Esophagus muscularis mucosa (tissue), 4 donors: ENCODE results near the gene OR6M1. TPM values are rescaled to one million over a fixed set of nuclear protein-coding genes. Genes with fewer than 3 reads are reported as not detected.

Source experiments
- DNase-seq: peaks from one replicate; pipeline ENCODE4 v3.0.0-alpha.2; 2017; ENCODE audit errors: extremely low spot score
- H3K27ac ChIP-seq, 4 donors: fragments of 200-600 bp; sonication (generic); replicated peaks in 1 of 4; 1 replicate in 3 of 4; 2 replicates in 1 of 4; pipeline ENCODE4 v1.5.1; 2016 to 2019; ENCODE audit warnings: mild to moderate bottlenecking in 1 of 4
- H3K27me3 ChIP-seq, 4 donors: fragments of 200-600 bp; sonication (generic); one replicate each; pipeline versions ENCODE4 v1.5.1 to v1.6.0; 2016 to 2019
- H3K36me3 ChIP-seq, 4 donors: fragments of 200-600 bp; sonication (generic); one replicate each; pipeline ENCODE4 v1.5.1; 2016 to 2019
- H3K4me1 ChIP-seq, 4 donors: fragments of 200-600 bp; sonication (generic); one replicate each; pipeline ENCODE4 v1.5.1; 2016 to 2019
- H3K4me3 ChIP-seq, 4 donors: fragments of 200-600 bp; sonication (generic); 1 replicate in 2 of 4; 2 replicates in 2 of 4; pipeline ENCODE4 v1.5.1; 2016 to 2019; ENCODE audit warnings: mild to moderate bottlenecking in 4 of 4, moderate library complexity in 1 of 4
- H3K9me3 ChIP-seq, 4 donors: fragments of 200-600 bp; sonication (generic); 1 replicate in 3 of 4; 2 replicates in 1 of 4; pipeline ENCODE4 v1.5.1; 2016 to 2019
- CTCF ChIP-seq, 3 experiments: fragments of 200-600 bp in 2 of 3; fragments of 450-650 bp in 1 of 3; sonication (generic) in 2 of 3; IDR thresholded peaks; one replicate each; pipeline ENCODE4 v1.5.1; 2017 to 2019; ENCODE audit warnings: antibody characterized with exemption in 3 of 3, mild to moderate bottlenecking in 2 of 3, moderate library complexity in 1 of 3
- EP300 ChIP-seq: sonication (generic); formaldehyde crosslinking; IDR thresholded peaks from one replicate; pipeline ENCODE4 v1.6.1; 2017; ENCODE audit warnings: antibody characterized with exemption
- POLR2A ChIP-seq: fragments of 450-650 bp; IDR thresholded peaks from one replicate; pipeline ENCODE4 v1.6.1; 2017; ENCODE audit warnings: antibody characterized with exemption, moderate library complexity, mild to moderate bottlenecking, low read depth
- POLR2AphosphoS5 ChIP-seq, 2 donors: sonication (generic); formaldehyde crosslinking; IDR thresholded peaks; one replicate each; pipeline ENCODE4 v1.6.1; 2017; ENCODE audit warnings: antibody characterized with exemption in 2 of 2
- WGBS: methylation state at CpG from one replicate; pipeline ENCODE4 v1.1.5; 2018; 5-methylcytosine and 5-hydroxymethylcytosine counted together
- intact Hi-C: fragments of 100-400 bp; cut with DNase I; formaldehyde crosslinking; loops from one replicate; pipeline ENCODE4 v1.15.1; 2023
- total RNA-seq, 4 donors: library from RNA; depleted of rRNA; stranded (reverse); fragments of >200 nt; gene quantifications; one replicate each; pipeline versions ENCODE4 v1.1.0 to v1.2.1, GENCODE V29; 2016

OR6M1 gene
- total RNA-seq, 4 donors from 2014 or later, result not detected

- 81% methylated on average over 1 of the region's 1 CpG for WGBS
- no peak for TF ChIP-seq CTCF (IDR thresholded peaks at IDR 0.05)
- no peak for TF ChIP-seq EP300
- TF ChIP-seq POLR2A, result no peak
- TF ChIP-seq POLR2AphosphoS5 (IDR thresholded peaks at IDR 0.05), result no peak
- Histone ChIP-seq H3K27me3 (no peaks in the 10 kb centered on the region), H3K27ac (no peak overlapping the region), H3K9me3 (no peaks in the 10 kb centered on the region), H3K4me3 (no peak overlapping the region), H3K4me1 (no peaks in the 10 kb centered on the region), H3K36me3 (no peaks in the 10 kb centered on the region)
- intact Hi-C loops, result no loop called here
- no peak for DNase-seq
These were observed 30.9 kb downstream of the OR6M1 start for GRCh38 chr11:123775289-123775688.

- H3K9me3 ChIP-seq, result no peaks in the 10 kb centered on the region
- no peak overlapping the region for H3K4me3 ChIP-seq
- 91% methylated on average over 1 of the region's 1 CpG for WGBS
- DNase-seq, result no peak
- intact Hi-C loops, result no loop called here
- H3K36me3 ChIP-seq, result no peaks in the 10 kb centered on the region
- H3K27me3 ChIP-seq, result no peaks in the 10 kb centered on the region
- H3K4me1 ChIP-seq, result no peaks in the 10 kb centered on the region
- TF ChIP-seq POLR2A (no peak), CTCF (IDR thresholded peaks at IDR 0.05) (no peak), POLR2AphosphoS5 (IDR thresholded peaks at IDR 0.05) (no peak), EP300 (no peak)
- no peak overlapping the region for H3K27ac ChIP-seq
These were observed 32.2 kb downstream of the OR6M1 start for GRCh38 chr11:123773959-123774358.

GRCh38 chr11:123773026-123773425 is 33.1 kb downstream of the OR6M1 start:
- no peaks in the 10 kb centered on the region for H3K27me3 ChIP-seq
- intact Hi-C loops, result no loop called here
- H3K4me1 ChIP-seq, result no peaks in the 10 kb centered on the region
- no peaks in the 10 kb centered on the region for H3K9me3 ChIP-seq
- H3K36me3 ChIP-seq, result no peaks in the 10 kb centered on the region
- TF ChIP-seq EP300 (no peak), CTCF (IDR thresholded peaks at IDR 0.05) (no peak), POLR2A (no peak), POLR2AphosphoS5 (IDR thresholded peaks at IDR 0.05) (no peak)
- 81% methylated on average over 2 of the region's 2 CpGs for WGBS
- no peak overlapping the region for H3K27ac ChIP-seq
- no peak for DNase-seq
- H3K4me3 ChIP-seq, result no peak overlapping the region

- no peaks in the 10 kb centered on the region for H3K9me3 ChIP-seq
- TF ChIP-seq EP300 (no peak), POLR2AphosphoS5 (IDR thresholded peaks at IDR 0.05) (no peak), CTCF (IDR thresholded peaks at IDR 0.05) (no peak), POLR2A (no peak)
- intact Hi-C loops, result no loop called here
- H3K36me3 ChIP-seq, result no peaks in the 10 kb centered on the region
- WGBS, result 95% methylated on average over 3 of the region's 3 CpGs
- no peak overlapping the region for H3K27ac ChIP-seq
- no peaks in the 10 kb centered on the region for H3K4me1 ChIP-seq
- no peak overlapping the region for H3K4me3 ChIP-seq
- H3K27me3 ChIP-seq, result no peaks in the 10 kb centered on the region
- no peak for DNase-seq
These were observed 34.5 kb downstream of the OR6M1 start for GRCh38 chr11:123771664-123772063.

- no peak for DNase-seq
- Histone ChIP-seq H3K27ac (no peak overlapping the region), H3K36me3 (no peaks in the 10 kb centered on the region), H3K4me3 (no peak overlapping the region), H3K9me3 (no peaks in the 10 kb centered on the region), H3K4me1 (no peaks in the 10 kb centered on the region), H3K27me3 (no peaks in the 10 kb centered on the region)
- intact Hi-C loops, result no loop called here
- no peak for TF ChIP-seq EP300
- TF ChIP-seq CTCF (IDR thresholded peaks at IDR 0.05), result no peak
- TF ChIP-seq POLR2A, result no peak
- TF ChIP-seq POLR2AphosphoS5 (IDR thresholded peaks at IDR 0.05), result no peak
These were observed 35.4 kb downstream of the OR6M1 start for GRCh38 chr11:123770712-123771111.
